GM23248 (cell line): ENCODE data around the gene SRP54.

Source experiments
- EZH2 ChIP-seq: fragments of 200-600 bp; sonication (generic); IDR thresholded peaks from 2 replicates; pipeline ENCODE4 v1.6.1; 2018; ENCODE audit warnings: antibody characterized with exemption, mild to moderate bottlenecking; ENCODE audit not compliant: insufficient read depth, poor library complexity, severe bottlenecking
- EZH2phosphoT487 ChIP-seq: fragments of 200-600 bp; sonication (generic); IDR thresholded peaks from 2 replicates; pipeline ENCODE4 v1.6.1; 2018; ENCODE audit warnings: antibody characterized with exemption, moderate library complexity, mild to moderate bottlenecking, low read depth; ENCODE audit not compliant: insufficient read depth

GRCh38 chr14:34987180-34987579 lies 4.4 kb downstream of the SRP54 start:
- TF ChIP-seq EZH2 = no peak
- TF ChIP-seq EZH2phosphoT487 = no peak
